Measurements from ENCODE around the gene ZNF440.

- no peak for TF ChIP-seq CTCF (conservative IDR thresholded peaks at IDR 0.05; ENCODE audit: low read depth, low read length)
- no peak for TF ChIP-seq EZH2 (IDR thresholded peaks at IDR 0.05; ENCODE audit: low read length, unreplicated experiment)
- TF ChIP-seq EZH2phosphoT487 (IDR thresholded peaks at IDR 0.05; ENCODE audit: borderline replicate concordance, low read length): no peak
Observed at GRCh38 chr19:11856596-11857250, 42.6 kb downstream of the ZNF440 start.

Measured in PC-3 (cell line).